GM21529 (cell line): ENCODE measurements around the gene MYH11.
"Not testable (repeated sequence)": the region's sequence is repeated elsewhere in the genome, so short reads cannot be mapped to it uniquely, and the experiment has no call there.

Experiments
- ATAC-seq: cut with Tn5 transposase; IDR thresholded peaks from one replicate; pipeline ENCODE4 v1.9.1; 2021; ENCODE audit not compliant: unreplicated experiment

MYH11 gene

GRCh38 chr16:15723808-15724207 lies 133.0 kb downstream of the MYH11 start:
- ATAC-seq: no peak

- no peak for ATAC-seq
Observed at GRCh38 chr16:15721018-15721417, 135.8 kb downstream of the MYH11 start.

- ATAC-seq: no peak
Observed at GRCh38 chr16:15716694-15717447, 140.0 kb downstream of the MYH11 start.

- ATAC-seq: no peak
Observed at GRCh38 chr16:15715221-15715620, 141.6 kb downstream of the MYH11 start.

- ATAC-seq: no peak
Observed at GRCh38 chr16:15714393-15715172, 142.2 kb downstream of the MYH11 start.

GRCh38 chr16:15708997-15709396 lies 147.8 kb downstream of the MYH11 start:
- ATAC-seq: no peak

GRCh38 chr16:15708096-15708495 lies 148.7 kb downstream of the MYH11 start:
- no peak for ATAC-seq

GRCh38 chr16:15707332-15707731 lies 149.5 kb downstream of the MYH11 start:
- ATAC-seq: no peak

GRCh38 chr16:15705064-15705565 lies 151.7 kb downstream of the MYH11 start:
- ATAC-seq: no peak

- ATAC-seq: no peak
Observed at GRCh38 chr16:15704545-15704987, 152.3 kb downstream of the MYH11 start.

- no peak for ATAC-seq
Observed at GRCh38 chr16:15703029-15703736, 153.6 kb downstream of the MYH11 start.

GRCh38 chr16:15701975-15702970 lies 154.6 kb downstream of the MYH11 start:
- ATAC-seq: no peak

GRCh38 chr16:15701367-15701766 lies 155.5 kb downstream of the MYH11 start:
- no peak for ATAC-seq

- no peak for ATAC-seq
Observed at GRCh38 chr16:15699819-15700218, 157.0 kb downstream of the MYH11 start.

- no peak for ATAC-seq
Observed at GRCh38 chr16:15694499-15694898, 162.3 kb downstream of the MYH11 start.

GRCh38 chr16:15692508-15692907 lies 164.3 kb downstream of the MYH11 start:
- not testable (repeated sequence) for ATAC-seq

- no peak for ATAC-seq
Observed at GRCh38 chr16:15691046-15691445, 165.8 kb downstream of the MYH11 start.

- no peak for ATAC-seq
Observed at GRCh38 chr16:15690296-15690695, 166.5 kb downstream of the MYH11 start.

GRCh38 chr16:15689290-15689689 lies 167.5 kb downstream of the MYH11 start:
- ATAC-seq: no peak

- ATAC-seq: no peak
Observed at GRCh38 chr16:15686287-15686686, 170.5 kb downstream of the MYH11 start.
